OCI-LY3 (cell line): ENCODE data around the gene DPYSL4.
A peak's percentile ranks its signal among the peaks of the same experiment; 100 is the strongest.

Experiments used
- H2AFZ ChIP-seq: fragments of 200-600, 300-600 bp; shearing (Covaris generic); 2 replicates; pipeline ENCODE4 v1.6.0; 2014; ENCODE audit warnings: antibody characterized with exemption, low read depth, low read length
- H3K27ac ChIP-seq: fragments of 200-600, 300-600 bp; sonication (generic); 2 replicates; pipeline ENCODE4 v1.5.1; 2014; ENCODE audit warnings: mild to moderate bottlenecking, low read length, moderate library complexity, mixed read lengths
- H3K27me3 ChIP-seq: fragments of 200-600, 300-600 bp; sonication (generic); 2 replicates; pipeline ENCODE4 v1.6.1; 2014; ENCODE audit warnings: low read depth, low read length, mixed read lengths
- H3K36me3 ChIP-seq: fragments of 200-600, 300-600 bp; sonication (generic); replicated peaks from 2 replicates; pipeline ENCODE3; 2014; ENCODE audit warnings: low read depth, low read length, mixed read lengths
- H3K4me1 ChIP-seq: fragments of 300-600, 200-600 bp; sonication (generic); 2 replicates; pipeline ENCODE4 v1.6.1; 2014; ENCODE audit warnings: low read length, mixed read lengths
- H3K4me2 ChIP-seq: fragments of 200-600, 300-600 bp; sonication (generic); 2 replicates; pipeline ENCODE4 v1.6.1; 2014; ENCODE audit warnings: low read length, mixed read lengths
- H3K4me3 ChIP-seq: fragments of 300-600, 200-600 bp; sonication (generic); 2 replicates; pipeline ENCODE4 v1.5.1; 2014; ENCODE audit warnings: antibody characterized with exemption, mild to moderate bottlenecking, low read length, moderate library complexity
- H3K79me2 ChIP-seq: fragments of 300-600, 200-600 bp; shearing (Covaris generic); 2 replicates; pipeline ENCODE4 v1.6.1; 2014; ENCODE audit warnings: mild to moderate bottlenecking, low read length, mixed read lengths
- H3K9ac ChIP-seq: fragments of 300-600, 200-600 bp; shearing (Covaris generic); 2 replicates; pipeline ENCODE4 v1.6.0; 2014; ENCODE audit warnings: mild to moderate bottlenecking, low read length, moderate library complexity
- H3K9me3 ChIP-seq: fragments of 200-600, 300-600 bp; shearing (Covaris generic); 2 replicates; pipeline ENCODE4 v1.6.1; 2014; ENCODE audit warnings: low read length, mixed read lengths; ENCODE audit not compliant: insufficient read depth
- H4K20me1 ChIP-seq: fragments of 200-600, 300-600 bp; sonication (generic); 2 replicates; pipeline ENCODE4 v1.6.1; 2016; ENCODE audit warnings: low read length, mixed read lengths; ENCODE audit not compliant: insufficient read depth
- EZH2phosphoT487 ChIP-seq: fragments of 200-600 bp; shearing (Covaris generic); IDR thresholded peaks from 2 replicates; pipeline ENCODE4 v1.6.1; 2018; ENCODE audit warnings: antibody characterized with exemption, mixed run types, low read depth
- TF ChIP-seq, protein P1 (sequence below): fragments of 200-600, 300-600 bp; sonication (generic); IDR thresholded peaks from 2 replicates; pipeline ENCODE4 v1.5.1; 2014; ENCODE audit warnings: antibody characterized with exemption, low read length, low read depth

The DPYSL4 gene

DNA sequence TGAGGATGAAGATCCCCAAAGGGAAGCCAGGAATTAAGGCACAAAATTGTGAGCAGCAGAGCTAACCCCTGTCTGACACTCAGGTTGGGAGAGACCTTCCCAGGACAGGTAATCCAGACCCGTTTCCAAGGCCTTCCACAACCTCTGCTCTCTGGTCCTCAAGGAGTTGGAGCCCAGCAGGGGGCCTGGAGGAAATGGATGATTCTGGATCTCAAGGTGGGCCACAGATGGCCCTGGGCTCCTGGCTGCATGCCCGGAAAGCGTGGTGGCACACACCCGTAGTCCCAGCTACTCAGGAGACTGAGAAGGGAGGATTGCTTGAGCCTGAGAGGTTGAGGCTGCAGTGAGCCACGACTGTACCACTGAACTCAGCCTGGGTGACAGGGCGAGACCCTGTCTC lies 42.3 kb downstream of the DPYSL4 start:
- no peak overlapping the region for H2AFZ ChIP-seq
- peaks cover 13% of the 10 kb centered on the region for H3K4me1 ChIP-seq
- no peaks in the 10 kb centered on the region for H3K36me3 ChIP-seq
- no peaks in the 10 kb centered on the region for H4K20me1 ChIP-seq
- TF ChIP-seq EZH2phosphoT487, result no peak
- TF ChIP-seq, protein P1, sequence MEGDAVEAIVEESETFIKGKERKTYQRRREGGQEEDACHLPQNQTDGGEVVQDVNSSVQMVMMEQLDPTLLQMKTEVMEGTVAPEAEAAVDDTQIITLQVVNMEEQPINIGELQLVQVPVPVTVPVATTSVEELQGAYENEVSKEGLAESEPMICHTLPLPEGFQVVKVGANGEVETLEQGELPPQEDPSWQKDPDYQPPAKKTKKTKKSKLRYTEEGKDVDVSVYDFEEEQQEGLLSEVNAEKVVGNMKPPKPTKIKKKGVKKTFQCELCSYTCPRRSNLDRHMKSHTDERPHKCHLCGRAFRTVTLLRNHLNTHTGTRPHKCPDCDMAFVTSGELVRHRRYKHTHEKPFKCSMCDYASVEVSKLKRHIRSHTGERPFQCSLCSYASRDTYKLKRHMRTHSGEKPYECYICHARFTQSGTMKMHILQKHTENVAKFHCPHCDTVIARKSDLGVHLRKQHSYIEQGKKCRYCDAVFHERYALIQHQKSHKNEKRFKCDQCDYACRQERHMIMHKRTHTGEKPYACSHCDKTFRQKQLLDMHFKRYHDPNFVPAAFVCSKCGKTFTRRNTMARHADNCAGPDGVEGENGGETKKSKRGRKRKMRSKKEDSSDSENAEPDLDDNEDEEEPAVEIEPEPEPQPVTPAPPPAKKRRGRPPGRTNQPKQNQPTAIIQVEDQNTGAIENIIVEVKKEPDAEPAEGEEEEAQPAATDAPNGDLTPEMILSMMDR, result no peak
- no peaks in the 10 kb centered on the region for H3K27me3 ChIP-seq
- H3K4me2 ChIP-seq, result no peak overlapping the region
- H3K27ac ChIP-seq, result no peak overlapping the region
- no peak overlapping the region for H3K9ac ChIP-seq
- no peaks in the 10 kb centered on the region for H3K79me2 ChIP-seq
- no peak overlapping the region for H3K4me3 ChIP-seq
- no peaks in the 10 kb centered on the region for H3K9me3 ChIP-seq

DNA sequence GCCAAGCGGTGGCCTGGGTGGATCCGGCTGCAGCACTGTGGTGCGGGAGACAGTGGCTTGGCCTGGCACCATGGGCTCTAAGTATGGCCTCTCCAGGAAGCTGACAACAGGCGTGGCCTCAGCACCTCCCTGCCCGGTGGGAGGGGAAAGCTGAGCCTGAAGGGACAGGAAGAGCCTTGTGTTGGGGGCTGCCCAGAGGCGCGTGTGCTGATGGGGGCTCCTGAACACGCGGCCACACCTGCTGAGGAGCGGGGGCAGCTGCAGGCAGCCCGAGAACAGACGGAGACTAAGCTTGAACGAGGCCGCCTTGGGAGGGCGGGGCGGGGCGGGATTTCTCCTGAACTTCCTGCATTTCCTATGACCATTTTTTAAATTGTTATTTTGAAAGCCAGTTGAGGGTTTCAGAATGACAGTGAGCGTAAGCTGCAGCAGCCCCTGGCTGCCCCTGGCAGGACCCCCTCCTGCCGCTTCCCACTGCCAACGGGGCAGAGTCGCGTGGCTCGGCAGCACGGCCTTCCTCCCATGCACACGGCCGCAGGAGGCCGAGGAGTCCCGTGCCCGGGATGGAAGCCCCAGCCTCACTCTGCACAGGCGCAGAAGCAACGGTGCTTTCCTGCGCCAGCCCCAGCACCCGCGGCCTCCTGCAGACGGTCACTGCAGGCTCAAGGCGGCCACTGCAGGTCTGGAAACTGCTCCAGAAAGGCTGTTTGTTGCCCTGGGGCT lies 43.2 kb downstream of the DPYSL4 start:
- peak overlapping the region; percentile 35 for H3K4me2 ChIP-seq
- no peak overlapping the region for H2AFZ ChIP-seq
- H3K4me3 ChIP-seq, result no peak overlapping the region
- H3K27ac ChIP-seq, result no peak overlapping the region
- no peak overlapping the region for H3K9ac ChIP-seq
- TF ChIP-seq, protein P1, result no peak
- no peak for TF ChIP-seq EZH2phosphoT487
- no peaks in the 10 kb centered on the region for H3K36me3 ChIP-seq
- H3K79me2 ChIP-seq, result no peaks in the 10 kb centered on the region
- no peaks in the 10 kb centered on the region for H3K9me3 ChIP-seq
- H3K4me1 ChIP-seq, result peaks cover 13% of the 10 kb centered on the region
- no peaks in the 10 kb centered on the region for H3K27me3 ChIP-seq
- no peaks in the 10 kb centered on the region for H4K20me1 ChIP-seq

DNA sequence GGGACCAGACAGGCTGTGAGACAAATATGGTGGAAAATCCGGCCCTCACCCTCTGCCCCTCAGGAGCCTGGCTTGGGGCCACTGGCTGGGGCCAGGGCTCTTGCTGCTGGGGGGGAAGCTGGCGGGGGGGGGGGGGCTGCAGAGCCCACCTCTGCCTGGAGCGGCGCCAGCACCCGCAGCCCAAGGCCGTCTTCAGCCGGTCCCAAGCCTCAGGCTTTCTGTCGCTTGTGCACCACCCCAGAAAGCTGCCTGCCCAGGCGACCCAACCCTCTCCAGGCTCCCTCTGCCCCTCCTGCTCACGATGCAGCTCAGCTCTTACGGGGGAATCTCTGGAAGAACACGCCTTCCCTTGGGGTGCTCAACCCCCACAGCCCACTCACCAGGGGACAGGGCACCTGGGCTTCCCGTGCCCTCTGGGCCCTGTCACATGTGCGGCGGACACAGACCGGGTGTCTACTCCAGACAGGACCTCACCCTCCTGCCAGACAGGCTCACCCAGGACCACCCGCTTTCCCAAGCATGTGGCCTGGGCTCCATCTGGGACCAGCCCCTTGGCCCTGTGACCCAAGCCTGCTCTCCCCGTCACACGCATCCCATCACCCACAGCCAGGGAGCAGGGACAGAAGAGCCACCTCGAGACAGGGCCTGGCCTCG lies 43.9 kb downstream of the DPYSL4 start:
- TF ChIP-seq EZH2phosphoT487, result no peak
- TF ChIP-seq, protein P1, result no peak

DNA sequence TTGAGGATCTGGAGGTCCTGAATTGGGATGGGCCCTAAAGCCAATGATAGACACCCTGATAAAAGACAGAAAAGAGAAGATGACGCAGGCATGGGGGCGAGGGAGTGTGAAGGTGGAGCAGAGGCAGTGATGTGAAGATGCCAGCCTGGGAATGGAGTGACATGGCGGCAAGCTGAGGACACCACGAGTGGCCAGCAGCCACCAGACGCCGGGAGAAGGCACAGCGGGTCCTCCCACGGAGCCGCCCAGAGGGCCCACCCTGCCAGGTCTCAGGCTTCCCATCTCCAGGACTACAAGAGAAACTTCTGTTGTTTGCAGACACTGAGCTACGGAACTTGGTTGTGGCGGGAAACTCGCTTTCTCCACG lies 44.9 kb downstream of the DPYSL4 start:
- Histone ChIP-seq H3K36me3 (no peaks in the 10 kb centered on the region), H3K4me1 (peaks cover 13% of the 10 kb centered on the region), H3K4me3 (no peak overlapping the region), H3K27ac (no peak overlapping the region), H2AFZ (no peak overlapping the region), H3K27me3 (no peaks in the 10 kb centered on the region), H4K20me1 (no peaks in the 10 kb centered on the region), H3K4me2 (peak overlapping the region; percentile 61; the same call in 1 of the 2 replicates), H3K9me3 (no peaks in the 10 kb centered on the region), H3K9ac (no peak overlapping the region), H3K79me2 (no peaks in the 10 kb centered on the region)
- TF ChIP-seq, protein P1, result no peak
- TF ChIP-seq EZH2phosphoT487, result no peak

More for the DNA sequence above, 43.9 kb downstream of the DPYSL4 start:
- Histone ChIP-seq H3K4me3 (no peak overlapping the region), H3K36me3 (no peaks in the 10 kb centered on the region), H3K9ac (no peak overlapping the region), H3K4me2 (peak overlapping the region; percentile 35), H3K9me3 (no peaks in the 10 kb centered on the region), H3K79me2 (no peaks in the 10 kb centered on the region), H3K4me1 (peaks cover 13% of the 10 kb centered on the region), H2AFZ (no peak overlapping the region), H3K27me3 (no peaks in the 10 kb centered on the region), H4K20me1 (no peaks in the 10 kb centered on the region), H3K27ac (no peak overlapping the region)
